ENCODE results near the gene ATXN7.

The ATXN7 gene

DNA sequence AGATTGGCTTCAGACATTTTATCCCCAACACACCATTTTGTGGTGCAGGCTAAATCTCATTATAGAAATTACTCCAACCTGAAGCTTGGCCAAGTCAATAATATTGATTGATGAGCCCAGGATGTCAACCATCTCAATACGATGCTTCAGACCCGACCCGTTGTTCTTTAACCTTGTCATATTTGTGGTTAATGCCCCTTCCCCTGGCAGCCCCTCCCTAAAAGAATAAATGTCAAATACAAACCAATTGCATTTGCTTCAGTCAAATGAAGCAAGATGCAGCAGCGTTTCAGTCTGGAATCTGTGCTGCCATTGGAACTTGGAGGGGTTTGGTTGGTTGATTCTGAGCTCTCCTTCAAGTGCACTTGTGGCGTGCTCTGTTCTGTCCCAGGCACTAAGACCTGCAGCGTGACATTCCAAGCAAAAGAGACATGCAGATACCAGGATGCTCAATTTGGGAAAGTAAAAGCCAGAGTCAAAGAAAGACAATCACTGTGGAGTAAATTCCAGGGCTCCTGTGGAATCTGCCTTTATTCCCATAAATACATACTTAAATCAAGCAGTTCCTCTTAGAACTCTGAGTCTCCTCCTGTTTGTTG lies 183.4 kb downstream of the ATXN7 start:
- no peak for DNase-seq (ENCODE audit: low read depth in 2 of 3, low spot score in 2 of 3)

DNA sequence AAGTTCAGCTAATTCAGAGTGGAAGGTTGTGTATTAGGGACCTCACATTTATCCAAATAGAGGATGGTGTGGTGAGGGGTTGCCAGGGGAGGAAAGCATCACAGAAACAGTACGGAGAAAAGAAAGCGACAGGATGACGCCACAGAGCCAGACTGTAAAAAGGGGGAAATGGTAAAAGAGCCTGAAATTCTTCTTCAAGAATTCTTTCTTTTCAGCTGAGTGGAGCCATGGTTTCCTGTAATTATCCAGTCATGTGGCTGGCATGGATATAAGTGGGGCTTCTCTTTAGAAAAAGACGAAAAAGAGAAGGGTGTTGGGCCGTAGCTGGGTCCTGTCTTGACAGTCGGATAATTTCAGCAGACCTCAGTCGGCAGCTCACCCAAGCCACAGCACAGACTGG lies 184.1 kb downstream of the ATXN7 start:
- DNase-seq (ENCODE audit: low read depth in 2 of 3, low spot score in 2 of 3), result no peak

DNA sequence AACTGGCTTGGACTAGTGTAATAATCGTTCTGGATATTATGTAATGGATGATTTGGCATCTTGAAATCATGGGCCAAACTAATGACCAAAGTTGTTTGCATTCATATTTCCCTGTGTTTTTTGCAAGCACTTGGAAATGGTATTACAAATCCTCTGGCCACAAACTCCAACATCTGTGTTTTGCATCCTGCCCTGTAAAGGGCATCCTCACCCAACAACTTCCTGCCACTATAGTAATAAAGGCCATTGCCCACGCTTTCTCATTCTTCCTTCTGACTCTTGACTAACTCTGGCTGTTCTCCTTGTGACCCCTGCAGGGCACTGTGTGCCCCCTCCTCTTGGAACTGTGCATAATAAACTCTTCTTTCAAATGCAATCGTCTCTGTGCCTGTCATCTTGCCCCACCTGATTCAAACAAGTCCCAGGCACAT lies 185.0 kb downstream of the ATXN7 start:
- no peak for DNase-seq (ENCODE audit: low read depth in 2 of 3, low spot score in 2 of 3)

DNA sequence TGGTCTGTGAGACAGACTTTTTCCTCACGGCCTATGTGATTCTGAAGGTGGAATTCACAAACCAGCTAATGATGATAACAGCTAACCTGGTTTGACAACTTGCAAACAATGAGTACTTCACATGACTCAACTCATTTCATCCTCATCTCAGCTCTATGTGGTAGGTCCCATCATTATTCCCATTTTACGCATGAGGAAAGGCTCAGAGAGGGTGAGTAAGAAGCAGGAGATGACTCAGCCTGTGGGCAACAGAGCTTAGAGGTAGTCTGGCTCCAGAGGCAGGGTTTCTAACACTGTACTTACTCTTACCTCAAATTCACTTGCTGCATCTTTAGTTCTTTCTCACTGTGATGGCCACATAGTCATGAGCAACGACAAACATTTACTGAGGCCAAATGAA lies 185.5 kb downstream of the ATXN7 start:
- no peak for DNase-seq (ENCODE audit: low read depth in 2 of 3, low spot score in 2 of 3)

DNA sequence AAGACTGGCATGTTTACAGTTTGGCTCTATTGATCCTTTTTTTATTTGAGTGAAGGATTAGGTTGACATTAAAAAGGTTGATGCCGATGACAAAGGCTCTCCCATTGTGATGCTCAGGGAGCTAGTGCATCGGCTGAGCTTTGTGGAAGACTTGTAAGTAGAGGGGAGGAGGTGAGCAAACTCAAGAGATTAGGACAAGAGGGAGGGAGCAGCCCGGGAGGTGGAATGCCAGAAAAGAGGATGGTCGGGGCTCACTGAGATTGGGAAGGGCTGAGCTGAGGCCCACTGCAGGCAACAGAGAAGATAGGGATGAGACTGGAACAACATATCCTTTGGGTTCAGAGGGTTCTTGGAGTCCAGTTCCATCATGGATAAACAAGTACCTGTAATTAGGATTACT lies 186.2 kb downstream of the ATXN7 start:
- DNase-seq (ENCODE audit: low read depth in 2 of 3, low spot score in 2 of 3), result no peak
